Endothelial cell of umbilical vein (primary cell): ENCODE results near the gene BACE1-AS. TPM values are rescaled to one million over a fixed set of nuclear protein-coding genes. Genes with fewer than 3 reads are reported as not detected.
A peak's percentile ranks its signal among the peaks of the same experiment; 100 is the strongest.

Source experiments
- BruUV-seq: library from RNA; stranded (reverse); fragments of 400-500 nt; replicated peaks from 2 replicates; lab custom pipeline; 2021; lab: Mats Ljungman, UMichigan
- CTCF ChIA-PET: fragments of 300-600, 350-600 bp; sonication (Branson Sonifier 250); formaldehyde crosslinking; loops from one replicate; lab custom pipeline; 2021; ENCODE audit warnings: antibody characterized with exemption, inconsistent platforms; lab: Charles Lee
- POLR2A ChIA-PET: fragments of 300-600, 350-600 bp; sonication (Branson Sonifier 250); formaldehyde crosslinking; loops from one replicate; lab custom pipeline; 2021; ENCODE audit warnings: antibody characterized with exemption, inconsistent platforms; lab: Charles Lee
- DNase-seq: peaks from one replicate; pipeline ENCODE4 v3.0.0-alpha.2; 2011; ENCODE audit warnings: low read depth, low spot score
- FAIRE-seq: peaks from 2 replicates; lab custom pipeline; 2011; peaks lifted over from hg19 to GRCh38; lab: Jason Lieb, UNC
- H2AFZ ChIP-seq: 2 replicates; pipeline ENCODE4 v1.6.0; 2012; ENCODE audit warnings: low read depth, low read length, control low read depth, inconsistent platforms
- H3K27ac ChIP-seq: 2 replicates; pipeline ENCODE4 v1.5.1; 2011; ENCODE audit warnings: low read depth, mild to moderate bottlenecking, control low read depth, low read length, moderate library complexity; ENCODE audit not compliant: insufficient read depth
- H3K27me3 ChIP-seq, 2 experiments: 2 replicates each; pipeline versions ENCODE4 v1.6.0 to v1.6.1; 2011; ENCODE audit warnings: low read length in 2 of 2, mixed read lengths in 1 of 2; ENCODE audit not compliant: control insufficient read depth in 2 of 2, insufficient read depth in 2 of 2
- H3K36me3 ChIP-seq, 2 experiments: 2 replicates in 1 of 2; 3 replicates in 1 of 2; pipeline ENCODE4 v1.5.1; 2011; ENCODE audit warnings: low read length in 2 of 2, mild to moderate bottlenecking in 1 of 2, moderate library complexity in 1 of 2; ENCODE audit not compliant: control insufficient read depth in 2 of 2, insufficient read depth in 2 of 2; ENCODE audit errors: extremely low read depth in 1 of 2
- H3K4me1 ChIP-seq: 3 replicates; pipeline ENCODE4 v1.5.1; 2011; ENCODE audit warnings: mild to moderate bottlenecking, low read length; ENCODE audit not compliant: control insufficient read depth, insufficient read depth; ENCODE audit errors: extremely low read depth
- H3K4me2 ChIP-seq: 2 replicates; pipeline ENCODE4 v1.6.1; 2011; ENCODE audit warnings: low read length, control low read depth, mixed read lengths; ENCODE audit not compliant: insufficient read depth
- H3K4me3 ChIP-seq, 3 experiments: fragments of 200-600 bp in 1 of 3; sonication (generic), shearing (Covaris generic) in 1 of 3; replicated peaks in 1 of 3; 2 replicates each; pipeline ENCODE4 v1.5.1; 2011 to 2016; ENCODE audit warnings: control low read depth in 3 of 3, low read length in 3 of 3, mild to moderate bottlenecking in 2 of 3, inconsistent platforms in 1 of 3, low read depth in 1 of 3, moderate library complexity in 1 of 3; ENCODE audit not compliant: insufficient read depth in 1 of 3
- H3K79me2 ChIP-seq: 2 replicates; pipeline ENCODE4 v1.6.0; 2012; ENCODE audit warnings: low read length, inconsistent platforms; ENCODE audit not compliant: control insufficient read depth, insufficient read depth
- H3K9ac ChIP-seq: replicated peaks from 2 replicates; pipeline ENCODE3; 2011; ENCODE audit warnings: low read length, control low read depth; ENCODE audit not compliant: insufficient read depth; ENCODE audit errors: extremely low read depth
- H3K9me1 ChIP-seq: replicated peaks from 3 replicates; pipeline ENCODE4 v1.6.0; 2011; ENCODE audit warnings: mild to moderate bottlenecking, low read length; ENCODE audit not compliant: control insufficient read depth, insufficient read depth; ENCODE audit errors: extremely low read depth
- H3K9me3 ChIP-seq: replicated peaks from 2 replicates; pipeline ENCODE4 v1.5.1; 2012; ENCODE audit warnings: low read length, inconsistent platforms; ENCODE audit not compliant: control insufficient read depth, insufficient read depth
- H4K20me1 ChIP-seq: replicated peaks from 2 replicates; pipeline ENCODE3; 2011; ENCODE audit warnings: mild to moderate bottlenecking, low read length; ENCODE audit not compliant: control insufficient read depth, insufficient read depth; ENCODE audit errors: extremely low read depth
- EZH2 ChIP-seq: IDR thresholded peaks from 2 replicates; pipeline ENCODE4 v1.6.1; 2012; ENCODE audit warnings: borderline replicate concordance, low read depth, mild to moderate bottlenecking, moderate library complexity, low read length, inconsistent platforms; ENCODE audit not compliant: severe bottlenecking
- FOS ChIP-seq: IDR thresholded peaks from 2 replicates; pipeline ENCODE4 v1.6.1; 2011; ENCODE audit warnings: mild to moderate bottlenecking, low read length, moderate library complexity, borderline replicate concordance; ENCODE audit not compliant: insufficient read depth
- POLR2AphosphoS5 ChIP-seq: IDR thresholded peaks from 2 replicates; pipeline ENCODE4 v1.6.1; 2012; ENCODE audit warnings: low read depth, mild to moderate bottlenecking, control low read depth, low read length, moderate library complexity; ENCODE audit not compliant: insufficient read depth
- dilution Hi-C: fragments of 300-500 bp; cut with MboI; formaldehyde crosslinking; loops from one replicate; pipeline ENCODE4 v1.15.0; 2019; ENCODE audit warnings: low sequenced_read_pairs; ENCODE audit not compliant: extremely low pct_ligation_motif_present
- intact Hi-C: fragments of 100-400 bp; cut with micrococcal nuclease; formaldehyde crosslinking; loops from one replicate; pipeline ENCODE4 v1.10.0; 2022
- polyA plus RNA-seq, 4 experiments: library from polyadenylated mRNA; depleted of rRNA in 3 of 4; stranded (reverse) in 3 of 4; unstranded in 1 of 4; fragments of >200 nt; gene quantifications; 2 replicates each; pipeline versions ENCODE4 v1.2.1 to v1.2.3, GENCODE V29; 2011 to 2012; ENCODE audit warnings: missing spikeins in 1 of 4
- total RNA-seq: library from RNA; stranded (reverse); gene quantifications from 2 replicates; pipeline ENCODE4 v1.2.3, GENCODE V29; 2021

The BACE1-AS gene
- total and polyA plus RNA-seq, 2 donors (not counting 3 experiments of a cell fraction or from before 2014, with no cell fraction given), result 7.6 to 8.1 TPM

DNA sequence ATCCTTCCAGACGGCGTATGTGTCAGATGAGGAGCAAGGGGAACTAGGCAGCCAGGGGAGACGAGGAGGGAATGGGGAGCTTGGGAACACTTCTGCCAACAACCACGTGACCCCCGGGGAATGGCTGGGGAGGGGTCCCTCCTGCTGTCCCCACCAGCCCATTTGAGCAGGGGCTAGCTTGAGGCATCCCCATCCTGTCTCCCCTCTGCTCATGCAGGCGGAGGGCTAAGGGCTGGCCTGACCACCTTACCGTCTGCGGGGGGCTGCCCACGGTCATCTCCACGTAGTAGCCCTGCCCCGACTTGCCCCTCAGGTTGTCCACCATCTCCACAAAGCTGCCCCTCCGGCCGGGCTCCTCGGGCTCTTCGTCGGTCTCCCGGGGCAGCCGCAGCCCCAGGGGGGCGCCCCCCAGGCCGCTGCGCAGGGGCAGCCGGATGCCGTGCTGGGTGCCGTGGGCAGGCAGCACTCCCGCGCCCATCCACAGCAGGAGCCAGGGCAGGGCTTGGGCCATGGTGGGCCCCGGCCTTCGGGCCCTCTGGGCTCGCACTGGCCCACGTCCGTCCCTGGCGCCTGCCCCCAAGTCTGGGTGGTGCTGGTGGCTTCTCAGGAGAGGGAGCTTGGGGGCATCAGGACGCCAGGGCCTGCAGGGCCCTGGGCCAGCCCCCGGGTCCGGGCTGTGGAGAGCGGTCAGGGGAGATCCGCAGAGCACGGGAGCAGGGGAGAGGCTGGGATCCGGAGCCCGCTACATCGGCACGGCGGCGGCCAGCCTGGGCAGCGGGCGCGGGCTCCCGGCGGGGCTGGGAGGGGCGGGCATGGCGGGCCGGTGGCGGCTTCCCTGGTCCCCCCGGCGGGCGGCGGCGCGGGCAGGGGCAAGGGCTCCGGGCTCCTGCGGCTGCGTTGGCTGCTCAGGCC, 24.4 kb downstream of the BACE1-AS start:
- Histone ChIP-seq H3K9me1 (no peaks in the 10 kb centered on the region), H3K27ac (peak overlapping the region; percentile 34), H3K9ac (peak overlapping the region; percentile 64), H3K4me2 (peak overlapping the region; percentile 85), H4K20me1 (no peaks in the 10 kb centered on the region), H3K9me3 (no peaks in the 10 kb centered on the region), H3K4me1 (peaks cover 14% of the 10 kb centered on the region), H3K4me3 (peak overlapping the region; percentile 3 to 68 (median 41)), H3K27me3 (no peaks in the 10 kb centered on the region), H3K79me2 (peaks cover 11% of the 10 kb centered on the region), H3K36me3 (no peaks in the 10 kb centered on the region), H2AFZ (peak overlapping the region; percentile 77)
- DNase-seq, result peak; percentile 17
- ChIA-PET CTCF (interaction anchor here (0.7 to 1.5 kb wide), 6 partner anchors 11 to 83 kb away, joined by 3 to 4 read pairs (median 4); partner anchors contain the start of genes CEP164 and RNF214), POLR2A (no interaction called here)
- TF ChIP-seq POLR2AphosphoS5 (no peak), EZH2 (no peak), FOS (no peak)
- intact Hi-C loops, result loop anchor here (1.0 to 5.0 kb wide), 4 partner anchors 13 to 138 kb away; partner anchors contain the start of genes PCSK7, RNF214 and SIDT2
- FAIRE-seq, result peak; percentile 44
- dilution Hi-C loops, result no loop called here
- TSS peak; percentile 34 for BruUV-seq
